Activated CD4-positive, alpha-beta T cell treated with anti-CD3 and anti-CD28 coated beads, Interleukin-2, amount 50 U/mL, for 16 hours (primary cell): ENCODE data around the gene COL27A1.

Experiments used
- DNase-seq: peaks from one replicate; pipeline ENCODE4 v3.0.0-alpha.2; 2020

Gene COL27A1

DNA sequence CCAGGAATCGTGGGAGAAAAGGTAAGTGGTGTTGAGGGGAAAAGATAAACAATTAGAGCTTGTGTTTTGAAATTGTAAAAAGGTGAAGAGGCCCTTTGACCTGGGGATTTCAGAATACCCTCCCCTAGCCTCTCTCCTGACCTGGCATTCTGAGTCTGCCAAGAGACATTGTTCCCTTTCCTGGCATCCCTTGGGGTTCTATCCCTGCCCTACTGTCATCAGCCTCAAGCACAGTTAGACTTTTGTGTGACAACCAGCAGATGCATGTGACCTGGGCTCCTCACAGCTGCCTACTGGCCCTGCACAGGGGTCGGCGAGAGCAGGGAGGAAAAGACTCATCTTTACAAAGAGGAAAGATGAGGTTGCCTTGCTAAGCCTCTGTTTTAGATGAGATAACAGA lies 95.3 kb downstream of the COL27A1 start:
- no peak for DNase-seq

DNA sequence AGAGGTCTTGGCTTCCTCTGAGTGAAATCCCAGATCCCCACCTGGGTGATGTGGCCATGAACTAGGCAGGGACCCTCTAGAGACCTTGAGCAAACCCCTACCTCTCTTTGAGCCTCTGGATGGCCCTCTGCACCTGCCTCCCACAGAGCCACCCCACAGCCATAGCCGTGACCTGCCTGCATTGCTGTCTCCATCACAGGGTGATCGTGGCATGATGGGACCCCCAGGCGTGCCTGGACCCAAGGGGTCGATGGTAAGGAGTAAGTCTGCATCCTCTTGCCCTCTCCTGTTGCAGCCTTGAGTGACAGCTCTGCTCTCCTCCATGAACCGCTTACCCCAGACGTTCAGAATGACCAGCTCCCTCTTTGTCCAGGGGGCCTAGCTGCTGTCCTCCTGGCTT lies 97.1 kb downstream of the COL27A1 start:
- DNase-seq: no peak

DNA sequence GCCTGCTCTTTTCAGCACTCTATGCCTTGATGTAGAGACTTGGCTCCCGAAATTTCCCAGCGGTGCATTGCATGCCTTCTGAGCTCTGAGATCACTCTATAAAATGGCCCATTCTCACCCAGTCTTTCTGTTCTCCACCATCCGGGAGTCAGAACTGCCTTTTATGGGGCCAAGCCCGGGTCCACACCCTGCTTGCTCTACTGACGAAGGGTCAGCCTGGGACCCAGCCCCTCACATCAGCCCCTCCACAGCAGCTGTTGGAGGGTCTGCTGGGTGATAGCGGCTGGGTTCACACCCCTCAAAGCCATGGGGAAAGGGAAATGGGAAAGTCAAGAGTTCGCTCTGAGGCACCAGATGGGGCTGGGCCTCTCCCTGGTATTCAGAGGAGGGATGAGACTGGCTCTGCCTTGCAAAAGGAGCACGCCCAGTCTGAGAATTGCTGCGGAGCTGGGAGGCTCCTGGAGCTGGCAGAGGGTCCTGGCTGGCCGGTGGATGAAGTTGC lies 101.5 kb downstream of the COL27A1 start:
- DNase-seq: no peak

DNA sequence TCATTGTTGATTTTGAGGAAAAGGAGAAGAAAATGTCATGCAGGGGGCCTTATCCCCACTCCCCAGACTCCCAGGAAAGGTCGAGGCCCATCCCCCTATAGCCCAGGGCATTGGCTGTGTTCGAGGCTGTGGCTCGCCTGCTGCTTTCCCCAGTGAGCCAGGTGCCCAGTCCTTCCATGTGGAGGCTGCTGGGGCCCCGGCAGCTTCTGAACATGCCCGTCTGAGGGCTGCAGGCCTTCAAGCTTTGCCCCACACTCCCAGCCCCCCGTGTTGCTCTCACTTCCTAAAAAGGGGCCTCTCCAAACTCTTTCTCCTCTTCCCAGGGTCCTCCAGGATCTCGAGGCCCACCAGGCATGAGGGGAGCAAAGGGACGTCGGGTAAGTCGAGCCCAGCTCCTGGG lies 102.9 kb downstream of the COL27A1 start:
- no peak for DNase-seq

DNA sequence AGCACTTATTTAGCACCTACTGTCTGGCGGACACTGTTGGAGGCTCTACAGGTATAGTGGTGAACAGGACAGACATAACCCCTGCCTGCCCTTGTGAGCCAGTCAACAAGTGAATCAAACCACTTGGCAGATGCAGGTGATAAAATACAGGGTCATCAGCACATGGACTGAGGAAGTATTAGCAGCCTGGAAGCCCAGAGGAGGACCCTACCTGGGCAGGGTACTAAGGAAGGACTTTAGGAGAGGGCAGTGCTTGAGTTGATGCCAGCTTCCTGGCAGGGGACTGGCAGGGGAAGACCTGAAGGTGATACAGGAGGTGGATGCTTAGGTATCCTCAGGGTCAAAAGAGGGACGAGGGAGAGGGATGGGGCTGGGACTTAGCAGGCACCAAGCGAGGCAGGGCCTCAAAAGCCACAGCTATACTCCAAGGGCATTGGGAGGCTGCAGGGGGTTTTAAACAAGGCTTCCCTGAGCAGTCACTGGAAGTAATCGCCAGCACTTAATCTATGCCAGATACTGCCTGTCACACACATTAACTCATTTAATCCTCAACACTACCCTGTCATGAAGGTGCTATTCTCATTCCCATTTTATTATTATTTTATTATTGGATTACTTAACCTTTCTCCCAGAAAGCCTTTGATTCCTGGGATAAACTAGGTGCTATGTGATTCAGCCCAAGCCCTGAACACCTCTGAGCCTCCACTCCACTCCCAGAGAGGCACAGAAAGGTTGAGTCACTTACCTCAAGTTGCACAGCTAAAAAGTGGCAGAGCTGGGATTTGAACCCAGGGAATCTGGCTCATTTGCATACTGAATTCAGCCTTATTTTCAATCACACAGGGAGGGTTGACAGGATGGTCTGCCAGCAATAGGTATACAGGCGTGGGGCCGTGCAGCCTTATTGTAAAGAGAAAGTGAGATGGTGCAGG lies 103.8 kb downstream of the COL27A1 start:
- no peak for DNase-seq

DNA sequence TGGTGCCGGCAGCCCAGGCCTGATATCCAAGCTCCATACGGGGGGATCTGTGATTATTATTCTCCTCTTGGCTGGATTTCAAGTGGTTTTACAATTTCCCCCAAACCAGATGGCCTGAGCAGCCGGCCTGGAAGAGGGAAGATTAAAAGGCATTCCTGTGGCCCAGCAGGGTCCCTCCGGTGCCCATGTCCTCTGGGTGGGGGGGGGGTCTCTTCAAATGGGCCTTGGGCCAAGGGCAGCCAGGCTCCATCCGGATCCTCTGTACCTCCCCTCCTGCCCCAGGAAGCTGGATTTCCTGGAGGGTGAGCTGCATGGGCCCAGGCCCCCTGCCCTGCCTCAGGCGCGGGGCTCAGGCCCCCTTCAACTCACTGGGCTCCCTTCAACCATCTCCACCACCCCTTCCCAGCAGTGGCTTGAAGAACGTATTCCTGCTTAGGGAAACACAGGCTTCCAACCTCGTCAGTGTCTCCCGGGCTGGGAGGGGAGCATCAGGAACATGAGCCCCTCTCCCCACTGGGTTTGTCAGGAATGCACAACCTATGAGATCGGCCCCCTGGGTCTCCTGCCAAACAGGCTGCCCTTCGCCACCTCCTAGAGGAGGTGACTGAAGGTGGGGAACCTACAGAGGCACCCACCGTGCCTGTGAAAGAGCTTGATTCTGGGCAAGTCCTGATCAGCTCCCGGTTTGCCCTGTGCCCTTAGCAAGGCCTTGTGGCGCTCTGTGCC lies 104.6 kb downstream of the COL27A1 start:
- DNase-seq: no peak

- no peak for DNase-seq
These were observed 105.7 kb downstream of the COL27A1 start for GRCh38 chr9:114261026-114261425.

DNA sequence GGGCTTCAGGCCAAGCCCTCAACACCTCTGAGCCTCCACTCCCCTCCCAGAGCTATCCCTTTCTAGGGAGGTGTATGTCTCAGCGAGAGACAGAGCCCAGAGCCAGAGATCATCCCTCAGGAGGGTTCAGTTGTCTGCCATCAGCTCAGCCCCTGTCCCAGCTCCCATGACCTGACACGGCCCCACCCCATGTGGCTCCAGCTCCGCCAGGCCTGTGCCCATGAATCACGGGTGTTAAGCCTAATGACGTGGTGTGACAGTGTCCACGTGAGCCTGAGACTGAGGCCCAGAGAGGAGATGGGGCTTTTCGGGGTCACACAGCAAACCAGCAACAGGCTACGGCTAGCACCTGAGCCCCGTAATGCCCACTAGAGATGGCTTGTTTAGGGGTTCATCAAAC lies 106.7 kb downstream of the COL27A1 start:
- no peak for DNase-seq

DNA sequence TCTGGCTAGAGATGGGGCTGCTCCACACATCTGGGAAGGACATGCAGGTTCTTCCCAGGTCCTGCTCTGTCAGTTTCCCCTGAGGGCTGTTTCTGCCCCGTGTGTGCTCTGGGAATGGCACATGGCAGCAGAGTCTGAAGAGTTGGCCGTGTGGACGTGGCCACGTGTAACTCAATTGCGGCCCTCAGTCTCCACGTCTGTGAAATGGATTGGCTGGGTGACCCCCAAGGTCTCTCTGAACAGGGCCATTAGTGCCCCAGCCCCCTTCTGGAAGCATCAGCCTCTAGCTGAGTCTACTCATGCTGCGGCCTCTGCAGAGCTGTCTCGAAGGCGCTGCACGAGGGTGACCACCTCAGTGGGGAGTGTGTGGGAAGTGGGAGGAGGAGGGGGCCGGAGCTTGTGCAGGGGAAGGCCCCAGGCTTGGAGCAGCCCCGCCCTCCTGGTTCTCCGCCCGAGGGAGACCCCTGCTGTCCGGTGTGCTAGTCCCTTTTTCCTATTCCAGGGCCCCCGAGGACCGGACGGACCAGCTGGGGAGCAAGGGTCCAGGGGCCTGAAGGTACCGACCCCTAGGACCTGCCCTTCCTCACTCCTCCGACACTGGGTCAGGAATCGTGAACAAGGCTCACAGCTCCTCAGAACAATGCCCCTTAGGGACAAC lies 108.6 kb downstream of the COL27A1 start:
- DNase-seq: no peak

- DNase-seq: no peak
These were observed 109.6 kb downstream of the COL27A1 start for GRCh38 chr9:114264806-114265550.

DNA sequence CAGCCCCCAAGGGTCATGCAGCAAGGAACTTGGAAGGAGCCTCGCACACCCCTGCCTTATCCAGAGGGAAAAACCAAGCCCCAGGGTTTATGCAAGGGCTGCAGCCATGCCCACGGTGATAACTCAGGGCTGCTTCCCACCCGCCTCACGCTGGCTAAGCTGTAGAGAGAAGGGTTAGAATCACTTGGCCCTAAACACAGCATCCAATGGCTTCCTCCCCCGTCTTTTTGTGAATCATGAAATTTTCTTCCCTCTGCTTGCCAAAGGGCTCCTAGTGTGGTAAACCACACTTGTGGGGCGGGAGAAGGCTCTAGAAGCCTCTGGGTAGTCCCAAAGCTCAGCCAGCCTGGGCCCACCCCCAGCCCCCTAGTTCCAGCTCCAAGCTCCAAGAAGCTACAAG lies 111.6 kb downstream of the COL27A1 start:
- no peak for DNase-seq

- DNase-seq: no peak
These were observed 113.7 kb downstream of the COL27A1 start for GRCh38 chr9:114269023-114269422.

- DNase-seq: no peak
These were observed 115.0 kb downstream of the COL27A1 start for GRCh38 chr9:114270120-114270975.

DNA sequence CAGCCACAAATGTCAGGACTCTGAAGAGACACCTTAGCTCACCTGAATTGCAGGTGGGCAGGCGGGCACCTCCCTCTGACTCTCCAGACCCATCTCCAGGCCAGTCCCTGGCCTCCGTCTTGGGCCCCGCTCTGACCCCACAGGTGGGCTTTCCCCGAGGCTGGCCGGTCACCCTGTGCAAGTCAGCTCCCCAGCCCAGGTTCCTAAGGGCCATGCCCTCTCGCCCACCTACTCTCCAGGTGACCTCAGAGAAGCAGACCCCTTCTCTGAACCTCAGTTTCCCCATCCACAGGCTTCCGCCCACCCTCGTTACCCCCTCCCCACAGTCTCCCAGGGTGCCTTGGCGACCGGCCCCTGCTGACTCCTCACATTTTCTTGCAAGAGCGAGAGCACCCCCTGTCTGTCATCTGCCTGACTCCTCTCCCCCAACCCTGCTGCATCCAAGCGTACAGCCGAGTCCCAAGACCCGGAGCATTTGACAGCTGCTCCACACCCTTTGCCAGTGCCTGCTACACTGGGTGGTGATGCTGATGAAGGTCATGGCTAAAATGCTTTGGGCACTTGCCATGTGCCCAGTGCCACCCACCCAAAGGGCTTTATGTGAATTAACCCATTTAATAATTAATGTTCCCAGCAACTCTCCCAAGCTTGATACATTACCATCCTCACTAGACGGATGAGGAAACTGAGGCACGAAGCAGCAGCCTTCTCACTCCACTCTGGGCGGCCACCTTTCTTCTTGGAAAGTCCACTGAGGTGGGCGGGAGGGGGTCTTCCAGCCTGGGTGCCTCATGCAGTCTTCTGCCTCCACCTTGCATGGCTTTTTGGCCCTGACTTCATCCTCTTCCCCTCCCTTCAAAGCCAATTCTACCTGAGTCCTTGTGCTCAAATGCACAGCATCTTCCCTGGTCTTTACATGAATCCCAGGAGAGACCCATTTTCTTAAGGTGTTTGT lies 116.5 kb downstream of the COL27A1 start:
- DNase-seq: peak; percentile 35

- DNase-seq: no peak
These were observed 117.5 kb downstream of the COL27A1 start for GRCh38 chr9:114272739-114273431.

DNA sequence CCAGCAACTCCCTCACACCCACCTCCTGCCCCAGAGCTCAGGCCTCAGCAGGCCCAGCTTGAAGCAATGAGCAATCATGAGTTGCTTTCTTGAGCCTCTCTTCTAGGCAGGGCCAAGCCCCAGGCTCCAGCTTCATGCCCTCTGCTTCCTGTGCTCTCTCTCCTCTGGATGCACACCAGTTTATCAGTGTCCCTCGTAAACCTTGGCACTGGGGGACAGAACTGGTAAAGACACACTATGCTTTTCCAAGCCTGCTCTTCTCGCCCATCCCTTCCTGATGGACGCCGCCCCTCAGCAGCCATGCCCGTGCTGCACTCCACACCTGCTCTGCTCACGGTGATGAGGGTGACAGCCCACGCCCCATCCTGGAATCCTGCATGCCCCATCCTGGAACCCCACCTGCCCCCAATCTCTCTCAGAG lies 118.1 kb downstream of the COL27A1 start:
- no peak for DNase-seq

GRCh38 chr9:114274217-114274616 lies 118.9 kb downstream of the COL27A1 start:
- no peak for DNase-seq

- DNase-seq: no peak
These were observed 120.1 kb downstream of the COL27A1 start for GRCh38 chr9:114275246-114276004.
